GM12878 (cell line): ENCODE results near the gene ATL1. TPM values are rescaled to one million over a fixed set of nuclear protein-coding genes. Genes with fewer than 3 reads are reported as not detected.

Experiments
- ATAC-seq: fragments of 200-7000 bp; cut with Tn5 transposase; 3 replicates; pipeline ENCODE4 v1.9.1; 2020; ENCODE audit warnings: mild to moderate bottlenecking, moderate library complexity
- BruUV-seq: library from RNA; stranded (reverse); fragments of 400-500 nt; replicated peaks from 2 replicates; lab custom pipeline; 2021; lab: Mats Ljungman, UMichigan
- CTCF ChIA-PET: fragments of 300-600 bp; sonication (Branson Sonifier 250); formaldehyde crosslinking; extraction: SDS; loops from one replicate; lab custom pipeline; 2021; ENCODE audit warnings: inconsistent platforms; lab: Yijun Ruan, JAX
- POLR2A ChIA-PET: fragments of 350-600 bp; formaldehyde crosslinking; extraction: SDS; loops from one replicate; lab custom pipeline; 2021; ENCODE audit warnings: inconsistent platforms; lab: Charles Lee
- RAD21 ChIA-PET: fragments of 300-600 bp; sonication (Branson Sonifier 250); formaldehyde crosslinking; loops from one replicate; lab custom pipeline; 2023; ENCODE audit warnings: antibody characterized with exemption; ENCODE audit not compliant: unreplicated experiment; lab: Charles Lee
- SMC1A ChIA-PET: fragments of 300-600 bp; sonication (Branson Sonifier 250); formaldehyde crosslinking; loops from one replicate; lab custom pipeline; 2023; ENCODE audit not compliant: unreplicated experiment, uncharacterized antibody; lab: Charles Lee
- DNase-seq: peaks from one replicate; pipeline ENCODE4 v3.0.0-alpha.2; 2011; ENCODE audit warnings: low read depth, low spot score
- FAIRE-seq: peaks from 3 replicates; lab custom pipeline; 2011; peaks lifted over from hg19 to GRCh38; lab: Jason Lieb, UNC
- H2AFZ ChIP-seq: 2 replicates; pipeline ENCODE4 v1.6.0; 2011; ENCODE audit warnings: low read depth, low read length, control low read depth; ENCODE audit not compliant: control insufficient read depth
- H3K27ac ChIP-seq: 2 replicates; pipeline ENCODE4 v1.5.1; 2011; ENCODE audit warnings: control low read depth; ENCODE audit not compliant: control insufficient read depth, insufficient read depth
- H3K27me3 ChIP-seq, 2 experiments: replicated peaks in 1 of 2; 2 replicates each; pipeline versions ENCODE4 v1.6.0 to v1.6.1; 2011; ENCODE audit warnings: low read length in 1 of 2; ENCODE audit not compliant: control insufficient read depth in 2 of 2, insufficient read depth in 2 of 2
- H3K36me3 ChIP-seq, 2 experiments: 2 replicates each; pipeline ENCODE4 v1.5.1; 2011; ENCODE audit warnings: low read length in 1 of 2; ENCODE audit not compliant: control insufficient read depth in 2 of 2, insufficient read depth in 2 of 2
- H3K4me1 ChIP-seq: 2 replicates; pipeline ENCODE4 v1.6.1; 2011; ENCODE audit warnings: mild to moderate bottlenecking, low read length, moderate library complexity, mixed read lengths; ENCODE audit not compliant: control insufficient read depth, insufficient read depth
- H3K4me2 ChIP-seq: 2 replicates; pipeline ENCODE4 v1.6.0; 2011; ENCODE audit warnings: control low read depth; ENCODE audit not compliant: control insufficient read depth, insufficient read depth
- H3K4me3 ChIP-seq: fragments of 200-600 bp; sonication (generic); 2 replicates; pipeline ENCODE4 v1.5.1; 2016
- H3K79me2 ChIP-seq: 2 replicates; pipeline ENCODE4 v1.6.0; 2011; ENCODE audit warnings: low read length; ENCODE audit not compliant: control insufficient read depth, insufficient read depth
- H3K9ac ChIP-seq: 2 replicates; pipeline ENCODE4 v1.8.0; 2011; ENCODE audit warnings: low read length, control low read depth, mixed read lengths; ENCODE audit not compliant: control insufficient read depth, insufficient read depth
- H3K9me3 ChIP-seq: replicated peaks from 3 replicates; pipeline ENCODE4 v1.5.1; 2011; ENCODE audit warnings: mild to moderate bottlenecking, low read length; ENCODE audit not compliant: control insufficient read depth, insufficient read depth
- H4K20me1 ChIP-seq: 2 replicates; pipeline ENCODE4 v1.6.0; 2011; ENCODE audit not compliant: control insufficient read depth, insufficient read depth
- GATAD2B ChIP-seq: fragments of 450-650 bp; conservative IDR thresholded peaks from 2 replicates; pipeline ENCODE4 v1.6.1; 2017; ENCODE audit warnings: low read depth, mild to moderate bottlenecking, moderate library complexity
- WGBS: methylation state at CpG from one replicate; pipeline ENCODE4 v1.1.6; 2016; ENCODE audit warnings: low lambda C conversion rate; ENCODE audit not compliant: insufficient replicate concordance, insufficient coverage; ENCODE audit errors: missing lambda C conversion rate; 5-methylcytosine and 5-hydroxymethylcytosine counted together
- in situ Hi-C: fragments of 300-500 bp; cut with MboI; formaldehyde crosslinking; loops from 9 replicates; pipeline ENCODE4 v1.14.3; 2018; ENCODE audit warnings: mixed read lengths
- intact Hi-C: fragments of 100-400 bp; cut with micrococcal nuclease; formaldehyde crosslinking; loops from one replicate; pipeline ENCODE4 v1.14.2; 2022; ENCODE audit not compliant: unreplicated experiment
- polyA plus RNA-seq, 11 experiments: library from polyadenylated mRNA; depleted of rRNA in 4 of 11; unstranded in 6 of 11; stranded (reverse) in 5 of 11; fragments of >200 nt; fragmentation: Nextera tagmentation in 4 of 11; fragmentation: Illumina TruSeq in 1 of 11; extraction: Ambion mirVana in 4 of 11; extraction: Trizol in 1 of 11; gene quantifications; 1 replicate in 1 of 11; 2 replicates in 10 of 11; pipeline versions ENCODE4 v1.2.1 to v1.2.3, GENCODE V29; 2011 to 2016; ENCODE audit warnings: inconsistent platforms in 2 of 11, missing spikeins in 2 of 11, low read depth in 1 of 11
- total RNA-seq, 4 experiments: library from RNA; depleted of rRNA in 3 of 4; stranded (reverse); fragments of >200 nt in 3 of 4; fragmentation: Illumina TruSeq in 1 of 4; extraction: Trizol in 1 of 4; gene quantifications; 2 replicates each; pipeline versions ENCODE4 v1.2.1 to v1.2.3, GENCODE V29; 2013 to 2021
- TF ChIP-seq, protein P1 (sequence below): fragments of 450-650 bp; IDR thresholded peaks from 2 replicates; pipeline ENCODE4 v1.6.1; 2018; ENCODE audit warnings: mild to moderate bottlenecking, low read depth, moderate library complexity; ENCODE audit not compliant: partially characterized antibody

ATL1 gene
- total and polyA plus RNA-seq, 10 of the 15 experiments (the other 5 are each of a cell fraction or from before 2014, with no cell fraction given): 0.11 to 1.2 (median 0.58) TPM; not detected in 1

DNA sequence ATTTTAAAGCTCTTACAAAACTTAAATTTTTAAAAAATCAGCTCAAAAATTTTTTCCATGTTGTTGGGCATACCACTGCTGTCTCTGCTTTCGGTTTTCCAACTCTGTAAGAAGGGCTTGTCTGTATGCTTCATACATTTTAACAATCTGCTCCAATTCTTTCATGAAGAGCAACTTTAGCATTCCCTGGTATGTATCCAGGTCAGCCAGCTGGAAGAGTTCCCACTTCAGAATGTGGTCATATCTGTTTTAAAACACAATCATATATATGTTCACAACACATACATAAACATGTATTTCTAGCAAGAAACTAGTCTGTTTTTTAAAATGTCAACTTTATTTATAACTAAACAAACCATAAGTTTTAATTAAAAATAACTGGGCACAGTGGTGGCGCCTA lies 75.2 kb downstream of the ATL1 start:
- Histone ChIP-seq H4K20me1 (no peaks in the 10 kb centered on the region), H2AFZ (no peak overlapping the region), H3K27me3 (no peaks in the 10 kb centered on the region), H3K36me3 (peaks cover 3 to 5% of the 10 kb centered on the region in 2 experiments; a peak in 3 of 4 replicates), H3K27ac (no peak overlapping the region), H3K79me2 (no peaks in the 10 kb centered on the region; the same call in 1 of the 2 replicates), H3K9ac (no peak overlapping the region), H3K9me3 (no peaks in the 10 kb centered on the region)
- FAIRE-seq: no peak
- POLR2A ChIA-PET: no interaction called here
- in situ Hi-C loops: no loop called here
- SMC1A ChIA-PET: interaction anchor here (1.0 to 2.2 kb wide), 4 partner anchors 10 to 92 kb away, joined by 3 to 5 read pairs (median 4); no protein-coding TSS in a partner anchor
- no peak for ATAC-seq
- intact Hi-C loops: no loop called here
- 98% methylated on average over 2 of the region's 2 CpGs for WGBS
- no peak for DNase-seq
- RAD21 ChIA-PET: no interaction called here
- CTCF ChIA-PET: interaction anchor here (1.0 kb wide), 1 partner anchor 79 kb away, joined by 5 read pairs; no protein-coding TSS in a partner anchor
- no peak for TF ChIP-seq GATAD2B
- TF ChIP-seq, protein P1, sequence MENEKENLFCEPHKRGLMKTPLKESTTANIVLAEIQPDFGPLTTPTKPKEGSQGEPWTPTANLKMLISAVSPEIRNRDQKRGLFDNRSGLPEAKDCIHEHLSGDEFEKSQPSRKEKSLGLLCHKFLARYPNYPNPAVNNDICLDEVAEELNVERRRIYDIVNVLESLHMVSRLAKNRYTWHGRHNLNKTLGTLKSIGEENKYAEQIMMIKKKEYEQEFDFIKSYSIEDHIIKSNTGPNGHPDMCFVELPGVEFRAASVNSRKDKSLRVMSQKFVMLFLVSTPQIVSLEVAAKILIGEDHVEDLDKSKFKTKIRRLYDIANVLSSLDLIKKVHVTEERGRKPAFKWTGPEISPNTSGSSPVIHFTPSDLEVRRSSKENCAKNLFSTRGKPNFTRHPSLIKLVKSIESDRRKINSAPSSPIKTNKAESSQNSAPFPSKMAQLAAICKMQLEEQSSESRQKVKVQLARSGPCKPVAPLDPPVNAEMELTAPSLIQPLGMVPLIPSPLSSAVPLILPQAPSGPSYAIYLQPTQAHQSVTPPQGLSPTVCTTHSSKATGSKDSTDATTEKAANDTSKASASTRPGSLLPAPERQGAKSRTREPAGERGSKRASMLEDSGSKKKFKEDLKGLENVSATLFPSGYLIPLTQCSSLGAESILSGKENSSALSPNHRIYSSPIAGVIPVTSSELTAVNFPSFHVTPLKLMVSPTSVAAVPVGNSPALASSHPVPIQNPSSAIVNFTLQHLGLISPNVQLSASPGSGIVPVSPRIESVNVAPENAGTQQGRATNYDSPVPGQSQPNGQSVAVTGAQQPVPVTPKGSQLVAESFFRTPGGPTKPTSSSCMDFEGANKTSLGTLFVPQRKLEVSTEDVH: no peak
- TF ChIP-seq, all 136 proteins: peak for 0
- Histone ChIP-seq H3K4me3 (no peak overlapping the region), H3K4me1 (no peaks in the 10 kb centered on the region), H3K4me2 (no peak overlapping the region)
- BruUV-seq: no TSS peak
